H1 (cell line): Measurements from ENCODE around the gene TBC1D10A. TPM values are rescaled to one million over a fixed set of nuclear protein-coding genes. Genes with fewer than 3 reads are reported as not detected.

Source experiments
- BACH1 ChIP-seq: IDR thresholded peaks from 2 replicates; pipeline ENCODE4 v1.6.1; 2012; ENCODE audit warnings: low read length, improper control_type of control experiment
- GTF2F1 ChIP-seq: IDR thresholded peaks from 2 replicates; pipeline ENCODE4 v1.6.1; 2012; ENCODE audit warnings: low read depth, low read length, improper control_type of control experiment, borderline replicate concordance
- SP2 ChIP-seq: IDR thresholded peaks from 2 replicates; pipeline ENCODE4 v1.6.1; 2012; ENCODE audit warnings: mild to moderate bottlenecking, low read length, inconsistent platforms
- YY1 ChIP-seq: IDR thresholded peaks from 2 replicates; pipeline ENCODE4 v1.6.1; 2011; ENCODE audit warnings: low read depth, mild to moderate bottlenecking, low read length
- polyA plus RNA-seq, 7 experiments: library from polyadenylated mRNA; depleted of rRNA in 3 of 7; stranded (reverse) in 5 of 7; unstranded in 2 of 7; fragments of >200 nt in 5 of 7; fragments of 200-250 nt in 2 of 7; gene quantifications; 1 replicate in 5 of 7; 2 replicates in 1 of 7; 4 replicates in 1 of 7; pipeline versions ENCODE4 v1.2.1 to v1.2.3, GENCODE V29; 2011 to 2013; ENCODE audit warnings: missing spikeins in 2 of 7, mixed read lengths in 2 of 7
- total RNA-seq: library from RNA; stranded (reverse); fragmentation: NEBNext Ultra II Directional; extraction: Animal tissue kit (Norgen Biotek cat#: 25700); gene quantifications from 2 replicates; pipeline ENCODE4 v1.2.1, GENCODE V29; 2021

Gene TBC1D10A
- total and polyA plus RNA-seq, 2 of the 8 experiments (the other 6 are each of a cell fraction or from before 2014, with no cell fraction given), result 5.4 to 7.0 TPM

GRCh38 chr22:30320021-30320556 is 6.7 kb downstream of the TBC1D10A start (continued):
- TF ChIP-seq SP2 (no peak), BACH1 (no peak), YY1 (no peak), GTF2F1 (no peak)
- TF ChIP-seq, all 59 proteins: peak for 0
